A673 (cell line): ENCODE measurements around the gene DSCAM.

ENCODE experiments used
- EZH2 ChIP-seq: fragments of 200-600 bp; sonication (generic); IDR thresholded peaks from 2 replicates; pipeline ENCODE4 v1.6.1; 2017; ENCODE audit warnings: borderline replicate concordance, low read depth, mild to moderate bottlenecking, mixed read lengths, antibody characterized with exemption, low read length; ENCODE audit not compliant: poor library complexity, severe bottlenecking
- TF ChIP-seq, protein P1 (sequence below): fragments of 300-800, 200-600 bp; sonication (generic); conservative IDR thresholded peaks from 2 replicates; pipeline ENCODE4 v1.5.1; 2017; ENCODE audit warnings: low read depth, mild to moderate bottlenecking, antibody characterized with exemption, low read length, moderate library complexity, mixed read lengths

DNA sequence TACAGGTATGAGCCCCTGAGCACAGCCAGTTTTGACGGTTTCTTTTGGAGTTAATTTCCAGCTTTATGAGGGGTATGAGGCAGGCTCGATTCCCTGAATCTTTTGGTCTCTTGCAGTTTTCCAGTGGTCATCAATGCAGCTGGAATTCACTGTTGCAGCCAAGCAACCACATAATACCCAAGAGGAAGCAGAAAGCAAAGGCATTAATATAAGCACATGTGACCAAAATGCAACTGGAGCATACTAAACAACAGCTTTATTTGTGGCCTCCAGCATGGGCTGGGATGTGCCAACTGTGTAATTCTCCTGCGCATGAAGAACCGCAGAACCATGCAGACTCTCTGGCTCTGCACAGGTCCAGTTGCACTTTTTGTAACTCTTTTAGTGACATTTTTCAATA is 33.0 kb downstream of the DSCAM start:
- TF ChIP-seq, protein P1, sequence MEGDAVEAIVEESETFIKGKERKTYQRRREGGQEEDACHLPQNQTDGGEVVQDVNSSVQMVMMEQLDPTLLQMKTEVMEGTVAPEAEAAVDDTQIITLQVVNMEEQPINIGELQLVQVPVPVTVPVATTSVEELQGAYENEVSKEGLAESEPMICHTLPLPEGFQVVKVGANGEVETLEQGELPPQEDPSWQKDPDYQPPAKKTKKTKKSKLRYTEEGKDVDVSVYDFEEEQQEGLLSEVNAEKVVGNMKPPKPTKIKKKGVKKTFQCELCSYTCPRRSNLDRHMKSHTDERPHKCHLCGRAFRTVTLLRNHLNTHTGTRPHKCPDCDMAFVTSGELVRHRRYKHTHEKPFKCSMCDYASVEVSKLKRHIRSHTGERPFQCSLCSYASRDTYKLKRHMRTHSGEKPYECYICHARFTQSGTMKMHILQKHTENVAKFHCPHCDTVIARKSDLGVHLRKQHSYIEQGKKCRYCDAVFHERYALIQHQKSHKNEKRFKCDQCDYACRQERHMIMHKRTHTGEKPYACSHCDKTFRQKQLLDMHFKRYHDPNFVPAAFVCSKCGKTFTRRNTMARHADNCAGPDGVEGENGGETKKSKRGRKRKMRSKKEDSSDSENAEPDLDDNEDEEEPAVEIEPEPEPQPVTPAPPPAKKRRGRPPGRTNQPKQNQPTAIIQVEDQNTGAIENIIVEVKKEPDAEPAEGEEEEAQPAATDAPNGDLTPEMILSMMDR, result no peak
- no peak for TF ChIP-seq EZH2
